ENCODE measurements around the gene CLSTN1.

Gene CLSTN1

DNA sequence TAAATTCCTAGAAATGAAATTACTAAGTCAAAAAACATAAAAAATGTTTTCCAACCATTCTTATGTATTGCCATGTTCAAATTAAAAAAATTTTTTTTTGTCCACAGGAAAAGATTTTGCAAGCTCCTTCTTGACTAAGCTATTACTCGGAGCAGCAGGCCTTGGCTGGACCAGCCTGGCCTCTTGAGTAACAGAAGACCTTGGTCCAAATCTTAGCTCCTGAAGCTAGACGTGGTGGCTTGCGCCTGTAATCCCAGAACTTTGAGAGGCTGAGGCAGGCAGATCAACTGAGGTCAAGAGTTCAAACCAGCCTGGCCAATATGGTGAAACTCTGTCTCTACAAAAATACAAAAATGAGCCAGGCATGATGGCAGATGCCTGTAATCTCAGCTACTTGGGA, 77.6 kb downstream of the CLSTN1 start:
- FAIRE-seq (no peak), DNase-seq (ENCODE audit: insufficient read length, low spot score) (no peak)
- TF ChIP-seq POU2F2 (IDR thresholded peaks at IDR 0.05; ENCODE audit: low read depth, low read length) (no peak), TAF1 (IDR thresholded peaks at IDR 0.05; ENCODE audit: low read depth, low read length) (no peak), SPI1 (IDR thresholded peaks at IDR 0.05; ENCODE audit: low read depth, low read length) (no peak), PAX5 (IDR thresholded peaks at IDR 0.05; ENCODE audit: insufficient read depth, low read length, severe bottlenecking) (no peak), POLR2AphosphoS5 (IDR thresholded peaks at IDR 0.05; ENCODE audit: low read depth, low read length) (no peak), POLR2A (IDR thresholded peaks at IDR 0.05; ENCODE audit: low read depth, low read length) (no peak)

DNA sequence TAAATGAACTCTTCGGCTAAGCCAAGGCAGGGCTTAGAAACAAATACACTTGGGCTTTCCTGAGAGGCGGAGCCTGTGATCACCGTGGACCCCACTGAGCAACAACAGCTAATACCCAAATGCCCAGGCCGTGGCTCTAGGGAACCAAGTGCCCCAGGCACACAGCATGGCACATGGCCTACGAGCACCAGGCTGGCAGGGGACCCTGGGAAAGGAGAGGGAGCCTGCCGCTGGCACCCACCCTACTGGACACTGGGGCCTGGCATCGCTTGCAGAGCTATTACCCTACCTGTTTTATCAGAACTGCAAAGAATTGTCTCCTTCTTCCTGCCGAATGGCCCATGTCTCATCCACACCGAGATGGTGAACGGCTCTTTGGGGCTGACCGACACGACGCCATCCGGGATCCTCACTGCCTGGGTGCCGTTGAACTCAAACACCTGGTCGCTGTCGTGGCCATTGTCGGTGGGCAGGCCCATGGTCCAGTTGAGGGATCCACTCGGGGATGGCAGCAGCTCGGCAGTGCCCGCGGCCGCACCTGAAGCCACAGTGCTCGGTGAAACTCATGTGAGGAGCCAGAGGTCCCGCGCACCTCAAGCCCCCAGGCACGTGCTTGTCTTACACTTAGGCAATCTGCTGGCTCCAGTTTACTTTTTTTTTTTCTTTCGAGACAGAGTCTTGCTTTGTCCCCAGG, 79.5 kb downstream of the CLSTN1 start:
- no peak for DNase-seq (ENCODE audit: insufficient read length, low spot score)
- TF ChIP-seq PAX5 (IDR thresholded peaks at IDR 0.05; ENCODE audit: insufficient read depth, low read length, severe bottlenecking) (no peak), SPI1 (IDR thresholded peaks at IDR 0.05; ENCODE audit: low read depth, low read length) (no peak), POLR2A (IDR thresholded peaks at IDR 0.05; ENCODE audit: low read depth, low read length) (no peak), TAF1 (IDR thresholded peaks at IDR 0.05; ENCODE audit: low read depth, low read length) (no peak), POLR2AphosphoS5 (IDR thresholded peaks at IDR 0.05; ENCODE audit: low read depth, low read length) (no peak), POU2F2 (IDR thresholded peaks at IDR 0.05; ENCODE audit: low read depth, low read length) (no peak)
- FAIRE-seq: no peak

DNA sequence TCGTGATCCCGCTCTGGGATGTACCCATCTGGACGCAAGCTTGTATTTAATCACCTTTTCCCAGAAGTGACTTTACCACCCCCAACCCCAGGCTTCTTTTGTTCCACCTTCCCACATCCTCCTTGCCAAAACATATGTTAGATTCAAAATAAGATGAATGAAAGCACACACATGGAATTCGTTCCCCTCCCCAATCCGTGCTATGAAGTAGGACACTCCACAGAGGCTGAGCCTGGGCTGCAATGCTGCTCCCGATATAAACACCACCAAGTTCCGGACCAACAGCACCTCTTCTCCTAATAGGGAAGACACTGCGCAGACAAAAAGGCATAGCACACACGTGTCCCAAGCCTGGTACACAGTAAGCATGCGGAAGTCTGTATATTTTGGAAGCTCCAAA, 86.1 kb downstream of the CLSTN1 start:
- DNase-seq (ENCODE audit: insufficient read length, low spot score): no peak
- TF ChIP-seq POLR2AphosphoS5 (IDR thresholded peaks at IDR 0.05; ENCODE audit: low read depth, low read length) (no peak), TAF1 (IDR thresholded peaks at IDR 0.05; ENCODE audit: low read depth, low read length) (no peak), POLR2A (IDR thresholded peaks at IDR 0.05; ENCODE audit: low read depth, low read length) (no peak), POU2F2 (IDR thresholded peaks at IDR 0.05; ENCODE audit: low read depth, low read length) (no peak), SPI1 (IDR thresholded peaks at IDR 0.05; ENCODE audit: low read depth, low read length) (no peak), PAX5 (IDR thresholded peaks at IDR 0.05; ENCODE audit: insufficient read depth, low read length, severe bottlenecking) (no peak)

DNA sequence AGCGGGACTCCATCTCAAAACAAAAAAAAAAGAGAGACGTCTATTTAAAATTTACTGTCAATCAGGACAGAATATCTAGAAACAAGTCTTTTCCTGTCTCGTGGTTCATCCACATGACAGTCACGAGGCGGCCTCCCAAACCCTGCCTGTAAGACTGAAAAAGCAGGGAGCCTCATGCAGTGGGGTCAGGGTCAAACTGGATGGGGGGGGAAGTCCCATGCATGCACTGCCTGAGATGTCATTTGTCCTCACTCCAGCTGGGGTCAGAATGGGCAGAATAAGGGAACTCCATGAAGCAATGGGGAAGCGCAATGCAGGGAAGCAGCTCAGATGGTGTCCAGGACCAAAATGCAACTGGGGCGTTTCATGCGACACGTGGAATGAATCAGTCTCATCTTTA, 86.7 kb downstream of the CLSTN1 start:
- no peak for FAIRE-seq

More for the DNA sequence above, 86.1 kb downstream of the CLSTN1 start:
- FAIRE-seq: no peak

DNA sequence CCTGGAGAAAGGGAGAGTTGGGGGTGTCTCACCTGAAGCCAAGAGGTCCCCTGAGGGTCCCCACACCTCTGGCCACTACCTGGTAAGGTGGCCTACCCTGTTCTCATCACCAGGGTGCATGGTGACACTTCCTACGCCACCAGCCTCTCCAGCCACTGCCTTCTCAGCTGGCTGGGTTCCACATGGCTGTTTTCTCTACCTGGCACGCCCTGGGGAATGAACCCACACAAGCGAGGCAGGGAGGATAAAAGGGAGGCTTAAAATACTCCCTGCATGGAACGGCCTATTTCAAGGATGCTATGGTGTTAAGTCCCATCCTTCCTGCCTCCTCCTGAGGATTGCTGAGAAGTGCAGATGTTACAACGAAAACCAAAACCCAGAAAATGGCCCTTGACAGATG, 87.5 kb downstream of the CLSTN1 start:
- DNase-seq (ENCODE audit: insufficient read length, low spot score) (no peak), FAIRE-seq (no peak)
- TF ChIP-seq POU2F2 (IDR thresholded peaks at IDR 0.05; ENCODE audit: low read depth, low read length): no peak
- no peak for TF ChIP-seq POLR2A (IDR thresholded peaks at IDR 0.05; ENCODE audit: low read depth, low read length)
- no peak for TF ChIP-seq TAF1 (IDR thresholded peaks at IDR 0.05; ENCODE audit: low read depth, low read length)
- no peak for TF ChIP-seq PAX5 (IDR thresholded peaks at IDR 0.05; ENCODE audit: insufficient read depth, low read length, severe bottlenecking)
- TF ChIP-seq POLR2AphosphoS5 (IDR thresholded peaks at IDR 0.05; ENCODE audit: low read depth, low read length): no peak
- TF ChIP-seq SPI1 (IDR thresholded peaks at IDR 0.05; ENCODE audit: low read depth, low read length): no peak

More for the DNA sequence above, 86.7 kb downstream of the CLSTN1 start:
- no peak for TF ChIP-seq POU2F2 (IDR thresholded peaks at IDR 0.05; ENCODE audit: low read depth, low read length)
- TF ChIP-seq POLR2AphosphoS5 (IDR thresholded peaks at IDR 0.05; ENCODE audit: low read depth, low read length): no peak
- DNase-seq (ENCODE audit: insufficient read length, low spot score): no peak

DNA sequence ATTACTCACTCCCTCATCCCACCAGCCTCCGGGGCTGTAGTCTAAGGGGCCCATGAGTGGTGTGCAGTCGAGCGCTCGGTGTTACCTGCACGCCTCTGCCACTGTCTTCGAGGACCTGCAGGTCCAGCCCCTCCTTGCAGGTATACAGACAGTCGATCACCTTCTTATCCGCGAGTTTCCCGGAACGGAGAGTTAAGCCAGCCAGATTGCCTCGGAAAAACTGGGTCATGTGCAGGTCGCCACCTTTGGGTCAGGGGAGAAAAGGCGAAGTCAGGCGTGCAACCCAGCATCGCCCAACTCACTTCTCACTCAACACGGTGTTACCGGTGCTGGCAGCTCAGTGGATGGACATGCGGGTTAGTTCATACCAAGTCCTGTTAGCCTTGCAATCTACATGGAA, 88.0 kb downstream of the CLSTN1 start:
- no peak for DNase-seq (ENCODE audit: insufficient read length, low spot score)
- TF ChIP-seq POU2F2 (IDR thresholded peaks at IDR 0.05; ENCODE audit: low read depth, low read length) (no peak), PAX5 (IDR thresholded peaks at IDR 0.05; ENCODE audit: insufficient read depth, low read length, severe bottlenecking) (no peak), SPI1 (IDR thresholded peaks at IDR 0.05; ENCODE audit: low read depth, low read length) (no peak), POLR2AphosphoS5 (IDR thresholded peaks at IDR 0.05; ENCODE audit: low read depth, low read length) (no peak), TAF1 (IDR thresholded peaks at IDR 0.05; ENCODE audit: low read depth, low read length) (no peak), POLR2A (IDR thresholded peaks at IDR 0.05; ENCODE audit: low read depth, low read length) (no peak)
- no peak for FAIRE-seq

DNA sequence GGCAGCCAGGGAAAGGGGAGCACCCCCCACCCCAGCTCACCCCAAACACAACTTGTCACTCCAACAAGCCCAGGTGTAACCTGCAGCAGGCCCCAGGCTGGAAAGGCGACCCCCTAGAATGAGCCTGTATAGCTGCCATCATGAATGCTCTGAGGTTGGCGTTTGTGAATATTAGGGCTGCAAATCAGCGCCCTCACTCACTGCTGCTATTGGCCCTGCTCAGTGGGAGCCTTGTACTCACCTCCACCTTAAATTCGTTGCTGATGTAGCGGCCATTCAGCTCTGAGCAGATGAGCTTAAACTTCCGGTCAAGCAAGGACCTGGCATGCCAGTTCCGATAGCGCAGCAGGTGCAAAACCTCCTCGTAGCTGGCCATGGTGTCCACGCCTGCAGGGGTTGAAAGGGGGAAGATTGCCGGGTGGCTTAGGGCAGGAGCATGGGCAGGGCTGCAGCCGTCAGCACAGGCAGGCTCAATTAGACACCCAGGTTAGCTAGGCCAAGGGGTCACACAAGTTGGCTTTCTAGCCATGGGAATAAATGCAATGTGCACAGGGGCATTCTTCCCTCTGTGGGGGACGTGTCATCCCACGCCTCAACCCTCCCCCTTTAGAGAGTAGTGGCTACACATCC, 90.5 kb downstream of the CLSTN1 start:
- FAIRE-seq (no peak), DNase-seq (ENCODE audit: insufficient read length, low spot score) (no peak)
- no peak for TF ChIP-seq SPI1 (IDR thresholded peaks at IDR 0.05; ENCODE audit: low read depth, low read length)
- no peak for TF ChIP-seq TAF1 (IDR thresholded peaks at IDR 0.05; ENCODE audit: low read depth, low read length)
- 0 out of 2 replicates have a peak, but pooled peaks have one; percentile 35 for TF ChIP-seq POU2F2 (IDR thresholded peaks at IDR 0.05; ENCODE audit: low read depth, low read length)
- peak; percentile 58 for TF ChIP-seq POLR2AphosphoS5 (IDR thresholded peaks at IDR 0.05; ENCODE audit: low read depth, low read length)
- peak; percentile 65 for TF ChIP-seq POLR2A (IDR thresholded peaks at IDR 0.05; ENCODE audit: low read depth, low read length)
- TF ChIP-seq PAX5 (IDR thresholded peaks at IDR 0.05; ENCODE audit: insufficient read depth, low read length, severe bottlenecking): no peak

DNA sequence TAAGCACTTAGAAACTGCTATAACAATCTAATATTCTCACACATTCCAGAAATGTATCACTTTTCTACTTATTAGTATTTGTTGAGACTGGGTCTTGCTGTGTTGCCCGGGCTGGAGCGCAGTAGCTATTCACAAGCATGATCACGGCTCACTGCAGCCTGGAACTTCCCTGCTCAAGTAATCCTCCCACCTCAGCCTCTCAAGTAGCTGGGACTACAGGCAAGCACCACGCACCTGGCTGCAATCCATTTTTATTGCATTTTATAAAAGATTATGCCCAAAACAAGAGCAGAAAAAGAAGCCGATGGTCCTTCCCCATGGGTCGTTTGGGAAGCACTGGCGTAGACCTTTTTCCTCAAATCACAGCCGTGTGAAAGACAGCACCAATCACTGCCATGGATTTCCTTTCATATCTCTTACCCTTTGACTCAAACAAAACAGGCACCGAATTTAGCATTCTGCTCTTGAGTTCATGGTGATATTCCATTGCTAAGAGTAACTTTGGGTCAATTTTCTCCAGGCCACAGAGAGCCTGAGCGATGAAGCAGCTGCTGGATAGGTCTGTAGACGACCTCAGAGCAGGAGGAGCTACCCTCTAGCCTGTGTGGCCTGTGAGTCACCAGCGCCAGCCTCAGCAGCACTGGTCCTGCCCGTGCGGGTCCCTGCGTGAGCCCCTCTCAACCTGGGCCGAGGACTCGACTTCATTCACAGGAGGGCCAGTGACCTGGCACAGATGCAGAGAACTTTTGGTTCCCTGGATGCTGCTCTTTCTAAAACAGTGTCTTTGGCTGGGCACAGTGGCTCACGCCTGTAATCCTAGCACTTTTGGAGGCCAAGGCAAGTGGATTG, 91.4 kb downstream of the CLSTN1 start:
- no peak for TF ChIP-seq SPI1 (IDR thresholded peaks at IDR 0.05; ENCODE audit: low read depth, low read length)
- no peak for TF ChIP-seq POLR2AphosphoS5 (IDR thresholded peaks at IDR 0.05; ENCODE audit: low read depth, low read length)
- no peak for TF ChIP-seq PAX5 (IDR thresholded peaks at IDR 0.05; ENCODE audit: insufficient read depth, low read length, severe bottlenecking)
- no peak for TF ChIP-seq POU2F2 (IDR thresholded peaks at IDR 0.05; ENCODE audit: low read depth, low read length)
- no peak for TF ChIP-seq TAF1 (IDR thresholded peaks at IDR 0.05; ENCODE audit: low read depth, low read length)
- TF ChIP-seq POLR2A (IDR thresholded peaks at IDR 0.05; ENCODE audit: low read depth, low read length): no peak
- FAIRE-seq (no peak), DNase-seq (ENCODE audit: insufficient read length, low spot score) (no peak)

DNA sequence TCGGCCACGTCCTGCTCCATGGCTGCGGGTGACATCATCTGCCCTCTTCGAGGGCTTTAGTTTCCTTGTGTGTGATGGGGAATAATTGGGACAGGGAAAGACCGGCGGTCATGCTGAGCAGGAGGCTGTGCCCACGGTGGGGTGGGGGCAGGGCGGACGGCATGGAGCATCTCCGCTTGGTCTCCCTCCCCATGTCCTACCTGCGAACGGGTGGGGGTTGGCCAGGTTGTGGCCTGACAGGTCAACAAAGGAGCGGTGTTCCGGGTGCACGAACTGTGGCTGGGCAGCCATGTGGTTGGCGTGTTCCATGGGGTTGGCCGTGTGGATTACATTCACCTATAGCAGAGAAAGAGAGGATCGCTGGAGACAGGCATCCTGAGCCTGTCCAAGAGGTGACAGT, 92.2 kb downstream of the CLSTN1 start:
- DNase-seq (ENCODE audit: insufficient read length, low spot score): no peak
- FAIRE-seq: no peak
- no peak for TF ChIP-seq SPI1 (IDR thresholded peaks at IDR 0.05; ENCODE audit: low read depth, low read length)
- TF ChIP-seq PAX5 (IDR thresholded peaks at IDR 0.05; ENCODE audit: insufficient read depth, low read length, severe bottlenecking): no peak
- TF ChIP-seq POU2F2 (IDR thresholded peaks at IDR 0.05; ENCODE audit: low read depth, low read length): no peak
- no peak; the same call in none of the 2 replicates for TF ChIP-seq POLR2AphosphoS5 (IDR thresholded peaks at IDR 0.05; ENCODE audit: low read depth, low read length)
- TF ChIP-seq TAF1 (IDR thresholded peaks at IDR 0.05; ENCODE audit: low read depth, low read length): no peak
- no peak for TF ChIP-seq POLR2A (IDR thresholded peaks at IDR 0.05; ENCODE audit: low read depth, low read length)
